Head of caudate nucleus (tissue), 42 donors: ENCODE measurements around the gene SCAMP1.

Source experiments
- DNase-seq, 42 donors: peaks; one replicate each; pipeline versions ENCODE4 v3.0.0 to v3.0.0-alpha.2; 2020 to 2021; ENCODE audit warnings: mixed read lengths in 7 of 42
- intact Hi-C: fragments of 100-400 bp; cut with DNase I; formaldehyde crosslinking; loops from one replicate; pipeline ENCODE4 v1.15.0; 2022

The SCAMP1 gene, protein sequence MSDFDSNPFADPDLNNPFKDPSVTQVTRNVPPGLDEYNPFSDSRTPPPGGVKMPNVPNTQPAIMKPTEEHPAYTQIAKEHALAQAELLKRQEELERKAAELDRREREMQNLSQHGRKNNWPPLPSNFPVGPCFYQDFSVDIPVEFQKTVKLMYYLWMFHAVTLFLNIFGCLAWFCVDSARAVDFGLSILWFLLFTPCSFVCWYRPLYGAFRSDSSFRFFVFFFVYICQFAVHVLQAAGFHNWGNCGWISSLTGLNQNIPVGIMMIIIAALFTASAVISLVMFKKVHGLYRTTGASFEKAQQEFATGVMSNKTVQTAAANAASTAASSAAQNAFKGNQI

GRCh38 chr5:78359831-78360673, at the start of gene SCAMP1:
Gene SCAMP1, plus strand, starts transcription at chr5:78360617. Its CDS starts 55 bp downstream, at chr5:78360672.
- peak; percentile 71 to 96 (median 91) for DNase-seq
- intact Hi-C loops: loop anchor here (1.0 to 10.0 kb wide), 2 partner anchors 66 to 615 kb away; partner anchors contain the start of gene AP3B1

DNA sequence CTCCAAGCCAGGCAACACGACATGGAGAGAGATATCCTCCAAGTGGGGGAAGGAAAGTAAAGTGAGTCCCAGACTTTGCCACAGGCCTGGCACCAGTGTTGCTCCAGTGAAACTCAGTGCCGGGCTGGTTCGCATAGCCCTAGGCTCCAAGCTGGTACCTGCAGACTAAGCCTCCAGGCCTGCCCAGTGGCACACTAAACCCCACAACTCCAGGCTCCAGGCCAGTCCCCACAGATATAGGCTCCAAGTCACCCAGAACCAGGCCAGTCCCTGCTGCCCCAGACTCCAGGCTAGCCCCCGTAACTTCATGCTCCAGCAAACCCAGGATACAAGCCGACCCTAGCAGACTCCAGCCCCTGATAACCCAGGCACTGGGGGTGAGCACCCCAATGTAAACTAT, 42.9 kb upstream of the SCAMP1 start:
- intact Hi-C loops: no loop called here
- no peak for DNase-seq

- no peak for DNase-seq
- intact Hi-C loops: no loop called here
These were observed 42.1 kb upstream of the SCAMP1 start for GRCh38 chr5:78318337-78318736.

DNA sequence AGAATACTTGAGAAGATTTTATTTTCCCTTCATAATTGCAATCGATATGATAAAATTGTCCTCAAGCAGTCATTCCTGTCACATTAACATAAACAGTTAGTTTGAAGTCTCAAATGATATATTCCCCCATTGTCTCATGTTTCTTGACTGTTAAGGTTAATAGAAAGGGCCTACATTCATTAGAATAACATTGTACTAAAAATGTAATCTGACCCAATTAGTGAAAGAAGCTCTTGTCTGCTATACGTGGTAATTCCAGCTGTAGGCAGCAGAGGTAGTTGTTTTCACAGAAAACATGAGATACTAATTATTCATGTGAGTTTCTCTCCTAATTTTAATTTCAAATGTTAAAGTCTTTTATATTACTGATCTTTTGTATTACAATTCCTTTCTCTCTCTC, 40.0 kb upstream of the SCAMP1 start:
- intact Hi-C loops: no loop called here
- DNase-seq: peak in 18 of 42 donors; percentile 5 to 57 (median 24)

GRCh38 chr5:78323241-78323640, 37.2 kb upstream of the SCAMP1 start:
- intact Hi-C loops: no loop called here
- DNase-seq: no peak

DNA sequence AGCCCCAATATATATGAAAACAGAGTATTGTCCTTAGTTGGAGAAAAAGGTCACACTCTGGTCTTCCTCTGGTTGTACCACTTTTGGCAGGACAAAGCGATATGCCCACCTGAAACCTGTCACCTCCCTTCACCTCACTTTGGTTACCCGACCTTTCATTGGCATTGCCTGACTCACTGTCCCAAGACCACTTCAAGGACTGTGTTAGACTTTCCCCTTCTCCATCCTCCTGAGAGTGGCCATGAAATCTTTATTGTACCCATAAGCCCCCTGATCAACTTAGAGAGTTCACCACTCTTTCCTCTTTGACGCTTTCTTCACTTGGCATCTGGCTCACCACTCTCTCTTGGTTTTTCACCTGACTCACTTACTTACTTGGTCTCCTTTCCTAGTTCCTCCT, 33.5 kb upstream of the SCAMP1 start:
- intact Hi-C loops: no loop called here
- DNase-seq: no peak

GRCh38 chr5:78327761-78328510, 32.5 kb upstream of the SCAMP1 start:
- no peak for DNase-seq
- intact Hi-C loops: no loop called here

DNA sequence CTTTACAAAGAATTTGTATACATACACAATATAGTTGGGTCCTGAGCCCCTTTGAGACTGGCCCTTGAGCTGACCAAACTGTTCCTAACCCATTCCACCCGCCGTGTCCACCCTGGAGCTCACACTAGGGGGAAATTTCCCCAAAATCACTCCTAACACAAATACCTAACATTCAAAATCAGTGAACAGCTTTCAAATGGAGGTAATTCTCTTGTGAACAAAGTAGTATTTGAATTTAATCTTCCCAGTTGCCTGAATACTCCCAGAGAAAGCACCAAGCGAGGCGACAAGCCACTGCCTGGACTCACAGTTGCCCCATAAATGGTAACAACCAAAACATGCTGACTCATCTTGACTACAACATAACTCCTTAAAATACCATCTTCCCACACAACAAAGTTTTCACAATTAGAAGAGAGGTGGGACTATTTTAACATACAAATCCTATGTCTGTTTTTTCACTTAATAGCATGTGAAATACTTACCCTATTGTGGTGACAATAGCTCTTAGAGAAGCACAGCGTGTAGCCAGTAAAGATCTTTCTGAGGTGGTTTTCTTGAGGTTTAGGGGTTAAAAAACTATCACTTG, 31.7 kb upstream of the SCAMP1 start:
- intact Hi-C loops: no loop called here

DNA sequence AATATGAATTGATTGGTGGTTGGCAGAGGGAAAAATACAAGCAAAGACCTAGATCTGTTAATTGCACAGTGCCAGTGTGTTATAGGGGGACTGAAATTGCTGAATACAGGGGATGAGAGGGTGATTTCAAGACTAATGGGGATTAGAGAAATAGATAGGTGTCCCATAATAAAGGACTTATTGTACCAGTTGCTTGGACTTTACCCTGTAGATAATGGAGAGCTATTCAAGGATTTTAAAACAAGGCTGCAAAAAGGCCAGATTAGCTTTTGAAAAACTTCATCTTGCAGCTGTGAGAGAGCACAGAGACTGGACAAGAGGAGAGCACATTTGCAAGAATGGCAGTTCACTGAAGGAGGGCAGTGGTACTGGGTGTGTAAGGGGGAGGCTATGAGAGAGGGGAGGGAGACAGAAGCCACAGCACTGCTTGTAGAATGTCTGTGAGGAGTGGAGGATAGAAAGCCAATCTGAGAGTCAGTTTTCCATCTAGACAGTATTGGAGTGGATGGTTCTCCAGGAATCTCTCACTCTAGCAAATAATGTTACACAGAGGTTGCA, 28.8 kb upstream of the SCAMP1 start:
- intact Hi-C loops: no loop called here
- DNase-seq: no peak

More for the DNA sequence above, 31.7 kb upstream of the SCAMP1 start:
- DNase-seq: no peak

GRCh38 chr5:78334811-78335210, 25.6 kb upstream of the SCAMP1 start:
- intact Hi-C loops: no loop called here

DNA sequence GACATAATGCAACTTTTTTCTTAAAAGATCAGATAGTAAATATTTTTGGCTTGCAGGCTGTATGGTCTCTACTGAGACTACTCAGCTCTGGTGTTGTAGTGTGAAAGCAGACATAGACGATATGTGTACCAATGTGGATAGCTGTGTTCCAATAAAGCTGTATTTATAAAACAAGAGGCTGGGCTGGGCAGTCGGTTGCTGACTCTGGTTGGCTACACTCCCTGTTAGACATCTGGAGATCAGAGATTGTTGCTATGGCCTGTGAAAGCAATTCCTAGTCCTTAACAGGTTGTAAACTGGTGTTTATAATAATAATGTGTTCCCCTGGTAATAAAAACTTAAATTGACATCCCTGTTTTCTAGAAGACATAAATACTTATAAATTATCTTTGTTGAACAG, 24.4 kb upstream of the SCAMP1 start:
- intact Hi-C loops: no loop called here
- DNase-seq: no peak

More at GRCh38 chr5:78334811-78335210, 25.6 kb upstream of the SCAMP1 start:
- no peak for DNase-seq

DNA sequence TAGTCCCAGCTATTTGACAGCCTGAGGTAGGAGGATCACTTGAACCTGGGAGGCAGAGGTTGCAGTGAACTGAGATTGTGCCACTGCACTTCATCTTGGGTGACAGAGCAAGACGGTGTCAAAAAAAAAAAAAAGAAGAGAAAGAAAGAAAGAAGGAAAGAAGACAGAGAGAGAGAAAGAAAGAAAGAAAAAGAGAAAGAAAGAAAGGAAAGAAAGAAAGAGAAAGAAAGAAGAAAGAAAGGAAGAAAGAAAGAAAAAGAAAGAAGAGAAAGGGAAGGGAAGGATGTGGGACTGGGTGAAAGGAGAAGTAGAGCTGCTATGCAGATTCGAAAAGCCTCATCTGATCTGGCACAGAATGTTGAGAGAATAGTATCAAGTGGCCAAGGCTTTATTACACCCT, 23.7 kb upstream of the SCAMP1 start:
- intact Hi-C loops: no loop called here
- no peak for DNase-seq

- DNase-seq: no peak
- intact Hi-C loops: no loop called here
These were observed 20.6 kb upstream of the SCAMP1 start for GRCh38 chr5:78339617-78340436.

DNA sequence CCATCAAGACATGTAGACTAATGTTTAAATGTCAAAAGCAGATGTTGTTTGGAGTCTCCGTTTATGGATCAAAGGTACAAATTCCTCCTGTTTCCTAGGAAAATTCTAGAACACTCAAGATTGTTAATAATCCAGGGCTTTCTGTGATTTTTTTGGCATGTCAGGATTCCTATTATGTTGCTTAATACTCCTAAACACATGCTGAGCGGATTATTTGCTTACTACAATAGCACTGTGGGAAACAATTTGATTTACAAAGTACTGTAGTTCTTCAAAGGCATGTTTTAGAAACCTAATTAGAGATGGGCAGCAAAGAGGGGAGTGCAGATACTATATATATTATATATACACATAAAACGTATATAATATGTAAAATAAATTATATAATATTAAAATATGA, 19.0 kb upstream of the SCAMP1 start:
- no peak for DNase-seq
- intact Hi-C loops: no loop called here

- intact Hi-C loops: no loop called here
- no peak for DNase-seq
These were observed 14.9 kb upstream of the SCAMP1 start for GRCh38 chr5:78345485-78345884.

DNA sequence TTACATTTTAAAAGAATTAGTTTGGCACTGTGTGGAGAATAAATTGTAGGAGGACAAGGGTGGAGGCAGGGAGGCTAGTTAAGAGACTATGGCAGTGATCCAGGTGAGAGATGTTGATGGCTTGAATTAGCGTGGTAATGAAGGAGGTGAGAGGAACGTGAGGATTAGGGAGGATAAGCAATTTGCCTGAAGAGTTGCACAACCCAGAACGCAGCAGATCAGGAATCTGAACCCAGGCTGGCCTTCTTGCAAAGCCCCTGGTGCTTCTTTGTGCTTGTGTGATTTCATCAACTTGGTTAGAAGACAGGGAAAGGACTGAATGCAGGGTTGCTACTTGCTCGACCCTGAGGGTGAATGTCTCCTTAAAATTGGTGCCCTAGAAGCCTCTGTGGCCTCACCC, 6.9 kb upstream of the SCAMP1 start:
- DNase-seq: no peak
- intact Hi-C loops: no loop called here

DNA sequence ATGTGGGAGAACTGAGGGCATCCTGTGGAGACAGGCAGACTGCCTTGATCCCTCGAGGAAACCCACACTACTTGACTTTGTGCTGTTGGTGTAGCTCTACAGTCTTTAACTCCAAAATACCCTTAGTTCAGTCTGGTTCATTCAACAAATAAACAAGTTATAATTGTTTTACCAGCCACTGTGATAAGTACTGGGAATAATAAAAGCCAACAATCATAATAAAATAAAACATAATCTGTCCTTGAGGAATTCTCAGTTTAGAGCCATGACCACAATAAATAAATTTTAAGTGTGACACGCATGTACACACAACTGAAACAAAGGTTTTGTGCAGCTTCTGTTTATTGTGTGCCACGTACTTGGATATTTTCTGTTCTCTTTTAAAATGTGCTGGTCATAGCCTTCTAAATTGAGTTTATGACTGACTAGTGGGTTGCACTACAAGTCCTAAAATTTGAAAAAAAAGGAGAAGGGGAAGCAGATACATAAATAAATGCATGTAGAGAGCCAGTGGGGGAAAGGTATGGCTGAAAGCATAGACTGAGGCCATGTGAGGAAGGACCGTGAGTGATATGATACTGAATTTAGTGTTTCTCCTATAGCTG, 6.2 kb upstream of the SCAMP1 start:
- DNase-seq: no peak
- intact Hi-C loops: no loop called here

GRCh38 chr5:78355561-78355960, 4.9 kb upstream of the SCAMP1 start:
- intact Hi-C loops: no loop called here

More at GRCh38 chr5:78355561-78355960, 4.9 kb upstream of the SCAMP1 start:
- no peak for DNase-seq
